GM12891 (cell line): ENCODE measurements around the gene KCNQ2.

Experiments used
- POLR2A ChIP-seq: IDR thresholded peaks from 2 replicates; pipeline ENCODE4 v1.6.1; 2011; ENCODE audit warnings: low read depth, low read length, control low read depth
- POLR2AphosphoS5 ChIP-seq: IDR thresholded peaks from 2 replicates; pipeline ENCODE4 v1.6.1; 2011; ENCODE audit warnings: low read depth, low read length, control low read depth
- POU2F2 ChIP-seq: IDR thresholded peaks from 2 replicates; pipeline ENCODE4 v1.6.1; 2011; ENCODE audit warnings: low read depth, mild to moderate bottlenecking, control low read depth, low read length, moderate library complexity
- SPI1 ChIP-seq: IDR thresholded peaks from 2 replicates; pipeline ENCODE4 v1.6.1; 2011; ENCODE audit warnings: low read depth, low read length, control low read depth

DNA sequence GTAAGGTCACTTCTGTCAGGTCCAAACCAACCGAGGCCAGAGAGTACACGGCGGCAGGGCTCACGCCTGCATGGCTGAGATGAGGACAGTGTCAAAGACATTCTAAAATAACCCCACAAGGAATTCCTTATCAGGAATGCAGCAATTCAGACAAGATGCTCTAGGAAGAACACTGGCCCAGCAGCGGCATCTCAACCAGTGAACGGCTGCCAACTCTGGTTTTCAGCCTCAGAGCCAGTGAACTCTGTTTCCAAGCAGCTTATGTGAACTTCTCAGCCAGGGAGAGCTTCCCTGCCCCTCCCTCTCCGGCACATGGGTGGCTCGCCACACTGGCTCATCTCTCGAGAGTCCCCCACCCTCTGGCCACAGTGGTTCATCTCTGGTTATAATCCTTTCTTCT lies 36.9 kb downstream of the KCNQ2 start:
- TF ChIP-seq POU2F2: no peak
- no peak for TF ChIP-seq POLR2A
- no peak for TF ChIP-seq SPI1
- TF ChIP-seq POLR2AphosphoS5: no peak
